ENCODE data around the gene RDH8.

- no peak for TF ChIP-seq EZH2 (optimal IDR thresholded peaks at IDR 0.05; ENCODE audit: low read depth, low read length)
- TF ChIP-seq CTCF (IDR thresholded peaks at IDR 0.05; ENCODE audit: low read length), result no peak
Observed at GRCh38 chr19:9991425-9992191, 21.7 kb upstream of the RDH8 start.
